HuH-7.5 (cell line): Measurements from ENCODE around the gene EVA1B.

ENCODE experiments used
- DNase-seq: peaks from one replicate; pipeline ENCODE4 v3.0.0; 2011; ENCODE audit warnings: low spot score

The EVA1B gene, protein sequence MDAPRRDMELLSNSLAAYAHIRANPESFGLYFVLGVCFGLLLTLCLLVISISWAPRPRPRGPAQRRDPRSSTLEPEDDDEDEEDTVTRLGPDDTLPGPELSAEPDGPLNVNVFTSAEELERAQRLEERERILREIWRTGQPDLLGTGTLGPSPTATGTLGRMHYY

DNA sequence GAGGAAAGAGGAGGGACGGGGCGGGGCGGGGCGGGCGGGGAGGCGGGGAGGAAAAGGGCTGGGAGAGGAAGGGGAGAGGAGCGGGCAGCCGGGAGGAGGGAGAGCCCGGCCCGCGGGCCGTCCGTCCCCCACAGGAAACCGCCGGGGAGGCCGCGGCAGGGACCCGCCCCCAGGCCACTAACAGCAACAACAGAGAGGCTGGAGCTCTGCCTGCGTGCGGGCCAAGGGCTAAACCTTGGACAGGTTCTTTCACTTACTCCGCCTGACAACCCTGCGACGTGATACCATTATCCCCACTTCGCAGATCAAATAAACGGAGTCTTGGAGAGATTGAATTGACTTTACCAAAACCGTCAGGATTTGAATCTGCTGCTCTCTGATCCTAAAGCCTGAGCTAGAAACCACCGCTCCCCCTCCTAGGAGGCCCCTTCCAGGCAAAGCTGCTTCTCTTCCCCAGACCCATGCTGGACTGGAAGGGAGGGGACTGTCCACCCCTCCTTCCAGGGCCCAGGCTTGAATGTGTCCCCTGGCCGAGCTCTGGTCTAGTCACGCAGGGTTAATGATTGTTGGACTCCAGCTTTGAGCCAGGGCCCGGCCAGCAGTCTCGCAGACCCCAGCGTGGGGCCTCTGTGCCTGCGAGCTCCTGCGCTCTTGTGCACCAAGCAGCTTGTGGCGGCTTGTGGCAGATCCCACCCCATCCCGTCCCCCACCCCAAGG, at the start of gene EVA1B:
Gene EVA1B (minus strand): TSS at position 10 of the 717 bp plus-strand sequence. CDS start 608 bp downstream, outside the sequence.
- peak; percentile 85 for DNase-seq

DNA sequence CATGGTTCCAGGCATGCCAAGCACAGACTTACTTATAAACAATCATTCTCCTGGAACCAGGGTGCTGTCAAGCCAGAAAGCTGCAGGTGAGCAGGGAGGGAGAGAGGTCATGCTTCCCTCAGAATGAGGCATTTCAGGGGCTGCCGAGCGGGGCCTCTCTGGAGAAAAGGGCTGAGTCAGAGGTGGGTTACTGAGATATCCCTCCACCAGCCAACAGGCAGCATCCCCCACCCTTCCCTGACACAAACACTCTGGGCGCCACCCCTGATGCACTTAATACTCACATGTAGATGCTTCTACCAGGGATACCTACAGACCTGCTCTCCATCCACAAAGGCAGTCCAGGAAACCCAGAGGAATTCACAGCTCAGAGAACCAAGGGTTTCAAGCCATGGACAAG, 49.2 kb upstream of the EVA1B start:
- DNase-seq = no peak

DNA sequence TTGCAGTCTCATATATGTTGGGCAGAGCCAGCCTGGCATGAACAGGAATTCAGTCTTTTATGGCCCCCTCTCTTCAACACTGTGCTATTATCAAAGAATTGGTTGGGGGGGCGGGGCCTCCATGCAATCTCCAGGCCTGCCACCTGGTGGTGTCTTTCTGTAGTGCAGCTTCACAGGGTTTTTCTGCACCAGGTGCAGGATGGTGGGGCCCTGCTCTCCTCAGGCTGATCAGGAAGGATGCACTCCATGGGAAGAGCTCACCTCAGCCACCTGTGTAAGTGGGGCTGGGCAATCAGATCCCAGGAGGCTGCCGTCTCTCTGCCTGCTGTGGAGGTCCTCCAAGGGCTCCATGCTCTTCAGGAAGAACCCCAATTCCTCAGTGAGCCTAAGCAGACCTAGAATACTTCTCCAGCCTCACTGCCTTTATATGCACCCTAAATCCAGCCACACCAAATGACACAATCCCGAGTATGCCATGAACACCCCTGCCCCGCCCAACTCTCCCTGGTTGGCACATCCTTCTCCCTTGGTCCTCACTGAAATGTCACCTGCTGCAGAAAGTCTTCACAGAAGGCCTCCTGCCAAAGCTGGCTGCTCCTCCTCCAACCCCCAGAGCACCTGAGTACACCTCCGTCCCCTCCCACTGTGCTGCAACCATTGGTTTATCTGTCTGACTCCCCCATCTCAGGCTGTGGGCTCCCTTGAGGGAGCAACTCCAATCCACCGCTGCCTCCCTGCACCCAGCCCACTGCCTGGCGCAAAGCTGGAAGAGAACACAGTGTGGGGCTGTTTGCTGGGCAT, 45.8 kb upstream of the EVA1B start:
- DNase-seq = peak; percentile 91

DNA sequence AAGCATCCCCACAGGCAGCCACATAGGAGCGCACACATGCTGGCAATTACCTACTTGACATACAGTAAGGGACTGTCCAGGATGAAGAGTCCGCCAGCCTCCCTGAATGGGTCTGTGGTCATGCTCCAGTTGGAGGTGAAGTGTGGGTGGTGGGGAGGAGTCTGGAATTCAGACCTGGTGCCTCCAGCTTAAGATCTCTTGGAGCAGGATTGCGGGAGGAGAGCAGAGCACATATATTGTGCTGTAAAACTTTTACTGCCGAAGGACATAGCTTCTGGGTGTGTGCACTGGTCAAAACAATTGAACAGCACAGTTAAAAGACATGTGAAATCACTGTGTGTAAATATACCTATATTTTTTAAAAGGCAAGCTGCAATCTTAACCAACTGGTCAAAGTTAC, 44.4 kb upstream of the EVA1B start:
- DNase-seq = no peak

DNA sequence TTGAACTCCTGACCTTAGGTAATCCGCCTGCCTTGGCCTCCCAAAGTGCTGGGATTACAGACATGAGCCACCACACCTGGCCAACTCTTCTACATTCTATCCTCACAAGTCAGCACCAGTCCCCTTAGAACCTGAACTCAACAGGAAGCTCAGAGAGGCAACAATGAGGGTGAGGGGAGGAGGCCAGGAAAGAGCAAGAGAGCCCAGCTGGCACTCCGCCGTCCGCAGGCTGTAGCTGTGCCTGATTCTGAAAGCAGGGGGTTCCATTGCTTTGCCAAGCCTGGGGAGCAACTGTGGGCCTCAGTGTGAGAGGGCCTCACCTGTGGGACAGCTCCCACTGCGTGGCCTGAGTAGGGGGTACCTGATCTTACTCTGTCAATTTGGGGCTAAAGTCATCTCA, 43.6 kb upstream of the EVA1B start:
- no peak for DNase-seq

DNA sequence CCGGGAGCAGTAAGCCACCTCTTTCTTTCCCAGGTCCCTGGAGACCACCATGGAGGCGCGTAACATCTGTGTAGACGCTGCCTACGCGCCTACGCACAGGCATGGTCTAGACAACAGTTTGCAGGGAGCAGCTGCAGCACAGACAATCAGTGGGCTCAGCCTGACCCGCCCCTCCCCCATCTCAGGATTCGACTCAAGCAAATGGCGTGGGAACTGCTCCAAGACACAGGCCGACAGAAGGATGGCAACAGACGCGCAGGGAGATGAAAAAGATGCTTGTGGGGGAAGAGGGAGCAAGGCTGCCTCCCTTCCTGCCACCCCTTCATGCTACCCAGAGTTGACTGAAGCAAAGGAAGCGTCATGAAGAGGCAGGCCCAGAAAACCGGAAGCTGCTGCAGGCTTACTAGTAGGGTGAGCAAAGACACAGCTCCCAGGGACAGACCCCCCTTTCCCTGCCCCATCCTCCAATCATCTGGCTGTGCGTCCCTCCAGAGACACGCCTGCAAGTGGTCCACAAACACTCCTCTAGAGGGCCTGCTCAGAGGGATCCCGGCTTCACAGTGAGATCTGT, 42.7 kb upstream of the EVA1B start:
- DNase-seq = no peak

DNA sequence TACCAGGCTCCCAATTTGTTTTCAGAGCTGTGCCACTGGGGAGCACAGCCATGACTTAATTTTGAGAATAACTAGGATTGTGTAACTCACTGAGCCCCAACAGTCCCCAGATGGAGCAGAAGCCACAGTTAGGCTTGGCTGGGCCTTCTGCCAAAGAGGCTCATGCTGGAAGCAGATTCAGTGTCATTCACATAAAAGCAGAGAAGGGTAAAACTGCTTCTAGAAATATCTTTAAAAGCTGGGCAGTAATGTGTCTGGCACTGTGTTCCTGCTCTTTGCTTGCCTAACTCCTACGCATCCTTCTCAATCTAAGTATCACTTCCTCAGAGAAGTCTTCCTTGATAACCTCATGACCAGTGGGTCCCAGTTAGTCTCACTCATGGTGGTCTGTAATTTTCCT, 41.9 kb upstream of the EVA1B start:
- DNase-seq = no peak

DNA sequence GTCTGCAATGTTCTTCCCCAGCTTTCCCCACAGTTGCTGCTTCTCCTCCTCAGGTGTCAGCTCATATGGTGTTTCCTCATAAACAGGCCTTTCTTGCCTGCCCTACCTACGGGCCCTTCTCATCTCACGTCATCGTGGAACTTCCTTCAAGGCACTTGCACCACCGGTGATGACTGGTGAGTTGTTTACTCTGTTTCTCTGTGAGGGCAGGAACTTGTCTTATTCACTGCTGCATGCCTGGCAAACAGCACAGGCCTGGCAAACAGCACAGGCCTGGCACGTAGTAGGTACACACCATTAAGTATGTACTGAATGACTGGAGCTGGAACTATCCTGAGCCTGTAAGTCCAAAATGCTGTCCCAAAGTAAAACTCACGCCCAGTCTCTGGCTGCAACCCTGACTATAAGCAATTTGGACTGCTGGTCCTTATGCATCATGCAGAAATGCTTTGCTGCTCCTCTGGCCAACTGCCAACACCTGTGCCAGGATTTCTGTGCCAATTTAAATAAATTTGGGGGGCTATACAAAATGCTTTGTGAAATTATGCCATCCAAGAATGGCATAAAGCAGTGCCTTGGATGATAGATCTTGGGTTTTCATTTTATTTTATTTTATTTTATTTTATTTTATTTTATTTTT, 36.6 kb upstream of the EVA1B start:
- DNase-seq = no peak

DNA sequence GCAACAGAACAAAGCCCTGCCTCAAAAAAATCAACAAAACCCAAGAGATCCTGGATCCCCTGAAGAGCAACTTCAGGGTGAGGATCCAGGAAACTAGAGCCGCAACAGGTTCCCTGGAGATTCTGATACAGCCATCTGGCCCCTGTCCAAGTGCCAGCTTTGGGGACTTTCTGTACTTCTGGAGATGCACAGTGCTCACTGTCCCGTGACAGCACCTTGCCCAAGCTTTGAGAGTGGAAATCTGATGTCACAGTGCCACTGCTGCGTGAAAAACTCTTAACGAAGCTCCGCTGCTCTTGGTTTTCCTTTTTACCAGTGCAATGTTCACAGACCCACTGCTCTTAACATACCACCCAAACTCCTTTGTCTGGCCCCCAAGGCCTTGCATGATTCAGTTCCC, 35.9 kb upstream of the EVA1B start:
- no peak for DNase-seq

DNA sequence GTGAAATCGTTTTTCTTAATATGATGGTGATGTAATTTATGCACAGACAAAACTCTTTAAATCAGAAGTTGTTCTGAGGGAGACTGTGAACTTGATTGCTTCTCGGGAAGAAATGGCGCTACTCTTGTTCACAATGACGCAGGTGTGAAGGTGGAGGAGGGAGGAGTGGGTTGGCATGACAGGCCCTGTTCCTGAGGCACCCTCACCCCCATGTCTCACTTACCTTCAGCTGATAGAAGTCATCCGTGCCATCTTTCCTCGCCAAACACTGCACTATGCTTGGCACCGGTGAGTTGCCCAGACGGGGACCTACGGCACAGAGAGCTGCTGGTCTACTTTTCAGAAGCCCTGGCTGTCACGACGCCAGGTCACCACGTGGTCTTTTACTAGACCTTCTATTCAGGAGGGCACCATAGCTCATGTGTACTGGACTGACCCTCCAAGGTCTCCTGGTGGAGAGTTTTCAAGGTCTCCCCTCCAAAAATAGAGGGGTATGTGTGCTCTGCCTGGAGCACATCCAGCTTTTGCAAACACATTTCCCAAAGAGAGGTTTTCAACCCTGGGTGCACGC, 35.2 kb upstream of the EVA1B start:
- no peak for DNase-seq

DNA sequence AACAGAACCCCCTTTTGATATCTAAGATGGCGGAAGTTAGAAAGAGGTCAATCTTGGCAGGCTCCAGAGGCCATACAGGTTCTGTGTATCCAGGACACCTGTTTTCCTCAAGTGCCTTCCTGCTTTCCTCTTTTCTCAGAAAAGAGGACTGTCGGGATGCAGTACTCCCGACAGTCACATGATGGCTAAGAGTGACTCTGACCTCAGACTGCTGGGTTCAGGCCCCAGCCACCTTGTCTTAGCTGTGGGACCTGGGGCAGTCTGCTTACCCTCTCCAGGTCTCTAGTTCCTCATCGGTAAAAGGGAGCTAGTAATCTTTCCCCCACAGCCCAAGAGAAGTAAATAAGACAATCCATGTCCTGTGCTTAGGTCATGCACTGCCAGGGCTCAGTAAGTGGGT, 32.4 kb upstream of the EVA1B start:
- DNase-seq = no peak

DNA sequence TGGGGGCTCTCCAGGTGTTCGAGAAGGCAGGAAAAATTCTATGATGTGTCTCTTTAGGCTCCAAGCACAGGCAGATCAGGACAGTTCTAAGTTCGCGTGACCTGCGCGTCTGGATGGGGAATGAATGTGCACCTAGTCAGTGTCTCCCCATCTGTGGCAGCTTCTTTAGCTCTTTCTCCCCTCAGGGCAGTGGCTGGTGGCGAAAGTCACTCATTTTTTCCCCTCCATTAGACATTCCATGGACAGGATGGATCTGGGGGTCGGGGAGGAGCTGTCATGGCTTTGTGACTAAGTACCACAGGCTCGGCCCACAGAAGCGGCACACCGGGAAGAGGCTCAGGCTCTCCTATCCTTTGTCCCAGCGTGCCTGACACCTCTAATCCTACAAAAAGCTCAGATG, 31.0 kb upstream of the EVA1B start:
- DNase-seq = no peak

DNA sequence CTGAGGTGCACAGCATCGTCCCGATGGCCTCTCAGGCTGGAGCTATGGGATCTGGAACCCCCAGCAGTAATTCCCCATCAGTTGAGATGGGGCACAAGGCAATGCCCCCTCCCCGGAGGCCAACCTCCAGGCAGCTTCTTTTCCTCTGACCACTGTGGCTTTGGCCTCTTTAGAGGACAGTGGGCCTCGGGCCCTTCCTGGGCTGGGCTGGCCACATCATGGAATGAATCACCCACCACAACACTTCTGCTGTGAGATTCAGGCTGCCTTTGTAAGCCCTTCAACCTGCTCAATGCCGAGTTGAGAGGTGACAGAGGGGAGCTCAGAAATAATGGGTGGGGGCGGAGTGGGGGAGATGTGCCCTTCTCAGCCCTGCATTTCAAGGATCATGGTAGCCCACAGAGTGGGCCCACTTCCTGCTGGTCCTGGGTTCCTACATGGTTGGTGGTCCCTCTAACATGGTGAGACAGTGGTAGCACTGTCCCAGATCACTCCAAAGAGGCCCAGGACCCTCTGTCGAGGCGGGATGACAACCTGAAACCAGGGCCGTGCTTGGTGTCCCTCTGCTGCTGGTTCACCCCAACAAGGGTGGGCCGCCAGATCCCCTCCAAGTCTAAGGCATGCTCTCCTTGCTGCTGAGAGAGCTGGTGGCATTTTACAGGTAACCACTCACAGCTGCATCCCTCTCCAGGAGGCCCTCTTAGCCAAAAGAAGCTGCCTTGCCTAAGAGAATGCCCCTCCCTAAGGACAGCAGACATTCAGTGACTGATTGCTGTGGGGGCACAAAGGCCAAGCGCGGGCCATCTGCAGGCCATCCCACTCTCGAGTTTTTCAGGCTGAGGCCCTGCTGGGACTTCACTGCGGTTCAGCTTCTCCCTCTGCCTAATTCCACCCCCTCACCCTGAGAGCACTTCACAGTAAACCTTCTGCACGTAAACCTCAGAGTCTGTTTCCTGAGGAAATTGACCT, 29.7 kb upstream of the EVA1B start:
- no peak for DNase-seq

DNA sequence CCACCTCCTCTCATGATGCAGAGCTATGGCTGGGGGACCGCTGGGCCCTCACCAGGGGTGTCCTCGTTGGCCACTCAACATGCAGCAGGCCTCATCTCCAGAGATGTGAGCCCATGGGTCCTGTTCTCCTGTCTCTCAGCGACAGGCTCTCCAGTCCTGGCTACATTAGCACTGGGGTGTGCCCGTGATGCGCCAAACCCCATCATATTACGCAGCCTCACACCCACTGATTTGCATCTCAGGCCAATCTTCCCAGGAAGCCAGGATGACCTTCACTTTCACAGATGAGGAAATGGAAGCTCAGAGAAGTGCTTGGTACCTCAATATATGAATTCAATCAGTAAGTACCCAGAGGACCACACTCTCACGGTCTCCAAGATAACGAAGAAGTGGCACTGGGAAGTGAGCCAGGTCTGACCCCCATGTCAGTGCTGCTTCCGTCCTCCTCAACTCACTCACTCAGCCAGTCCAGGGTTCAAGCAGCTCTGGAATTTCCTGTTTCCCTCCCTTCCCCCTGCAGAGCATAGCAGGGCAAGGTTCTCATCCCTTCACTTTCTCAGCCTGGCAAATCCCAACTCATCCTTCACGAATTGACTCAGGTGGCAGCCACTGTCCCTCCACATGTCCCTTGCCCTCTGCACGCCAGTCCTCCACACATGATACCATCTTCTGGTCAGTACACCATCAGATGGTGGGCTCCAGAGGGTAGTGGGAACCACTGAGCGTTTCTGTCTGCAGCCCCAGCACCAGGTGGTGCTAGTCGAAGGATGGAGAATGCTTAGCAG, 28.9 kb upstream of the EVA1B start:
- DNase-seq = no peak

DNA sequence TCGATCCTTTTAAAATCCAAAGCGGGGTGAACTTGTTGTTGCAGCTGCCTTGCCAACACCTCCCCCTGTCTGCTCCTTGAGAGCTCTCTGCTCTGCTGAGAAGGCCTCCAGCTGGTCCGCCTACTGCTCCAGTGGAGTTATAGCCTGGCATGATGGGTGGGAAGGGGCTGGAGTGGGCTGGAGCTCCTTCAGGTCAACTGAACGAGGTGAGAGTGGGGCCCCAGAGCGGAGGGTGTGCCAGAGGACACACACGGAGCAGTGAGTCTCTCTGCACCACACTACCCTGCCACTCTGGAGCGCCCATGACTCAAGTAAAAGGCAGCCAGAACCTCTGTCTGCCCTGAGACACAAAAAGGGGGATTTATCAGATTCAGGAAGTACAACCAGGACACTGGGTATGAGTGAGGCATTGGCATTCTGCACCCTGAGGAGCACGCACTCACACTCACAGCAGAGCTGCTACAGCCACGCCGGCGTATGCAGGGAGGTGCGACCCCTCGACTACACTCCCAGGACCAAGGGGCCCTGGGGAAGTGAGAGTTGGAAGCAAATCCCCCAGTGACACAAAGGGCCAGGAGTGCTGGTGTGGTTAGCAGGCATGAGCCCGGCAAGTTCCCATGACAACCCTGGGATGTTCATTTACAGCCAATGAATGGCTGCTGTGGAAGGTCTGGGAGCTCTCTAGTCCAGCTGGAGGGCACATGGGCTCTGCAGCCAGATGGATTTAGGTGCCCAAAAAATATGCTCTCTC, 28.0 kb upstream of the EVA1B start:
- DNase-seq = no peak

DNA sequence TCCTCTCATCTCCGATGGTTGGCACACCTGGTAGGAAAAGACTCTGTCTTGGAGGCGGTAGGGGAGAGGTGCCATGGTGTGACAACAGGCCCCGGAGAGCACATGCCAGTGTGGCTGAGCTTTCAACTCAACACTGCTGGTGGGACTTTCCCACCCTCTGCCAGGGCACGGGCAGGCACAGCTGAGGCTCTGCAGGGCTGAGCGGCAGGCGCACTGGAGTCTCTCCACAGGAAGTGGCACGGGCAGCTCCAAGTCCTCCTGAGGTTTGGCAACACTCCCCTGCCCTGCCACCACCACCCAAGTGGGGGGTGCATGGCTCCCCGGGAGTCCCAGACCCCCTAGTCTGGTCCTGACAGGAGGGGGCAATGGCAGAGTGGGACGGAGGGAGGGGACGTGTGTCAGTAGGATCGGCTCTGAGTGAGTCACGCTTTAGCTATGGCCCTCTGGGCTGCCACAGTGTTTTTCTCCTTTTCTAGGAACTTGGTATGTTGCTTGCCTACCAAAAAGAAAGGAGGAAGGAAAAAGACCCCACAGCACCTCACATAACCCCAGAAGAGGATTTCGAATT, 27.3 kb upstream of the EVA1B start:
- DNase-seq = no peak

DNA sequence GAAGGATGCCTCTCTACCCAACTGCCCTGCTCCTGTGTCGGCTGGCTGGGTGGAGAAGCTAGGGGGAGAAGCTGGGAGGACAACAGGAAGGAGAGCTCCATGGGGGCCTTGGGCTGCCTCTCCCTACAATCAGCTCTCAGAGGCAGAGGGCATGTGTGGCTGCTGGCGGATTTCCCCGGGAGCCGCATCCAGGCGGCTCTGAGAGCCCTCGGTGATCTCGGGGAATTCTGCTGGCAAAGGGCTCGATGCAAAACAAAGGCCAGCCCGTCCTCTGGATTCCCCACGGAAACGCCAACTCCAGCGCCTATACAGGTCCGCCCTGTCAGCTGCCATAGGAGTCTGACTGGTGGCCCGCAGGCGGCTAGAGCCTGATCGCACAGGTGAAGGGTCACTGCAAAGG, 26.4 kb upstream of the EVA1B start:
- DNase-seq = no peak

DNA sequence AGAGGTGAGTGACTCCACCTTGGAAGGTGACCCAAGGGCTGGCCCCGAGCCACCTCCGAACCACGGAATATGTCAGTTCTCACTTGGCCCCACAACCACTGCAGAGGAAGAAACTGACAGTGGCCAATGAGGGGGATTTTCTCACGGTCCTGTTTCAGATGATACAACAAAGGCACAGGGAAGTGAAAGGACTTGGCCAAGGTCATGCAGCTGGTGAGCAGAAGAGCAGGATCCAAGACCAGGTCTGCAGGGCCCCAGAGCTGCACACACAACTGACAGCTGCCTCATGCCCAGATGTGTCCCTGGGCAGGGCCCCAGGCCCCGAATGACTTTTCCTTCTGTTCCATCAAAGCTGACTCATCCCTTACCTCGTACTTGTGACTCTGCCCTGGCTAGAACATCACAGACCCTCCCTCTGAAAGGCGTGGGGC, 25.8 kb upstream of the EVA1B start:
- no peak for DNase-seq
